Measurements from ENCODE around the gene RPS6KA3. TPM values are rescaled to one million over a fixed set of nuclear protein-coding genes. Genes with fewer than 3 reads are reported as not detected.

Gene RPS6KA3
- polyA plus RNA-seq, 3 donors, result 24.9 to 32.3 (median 27.3) TPM

DNA sequence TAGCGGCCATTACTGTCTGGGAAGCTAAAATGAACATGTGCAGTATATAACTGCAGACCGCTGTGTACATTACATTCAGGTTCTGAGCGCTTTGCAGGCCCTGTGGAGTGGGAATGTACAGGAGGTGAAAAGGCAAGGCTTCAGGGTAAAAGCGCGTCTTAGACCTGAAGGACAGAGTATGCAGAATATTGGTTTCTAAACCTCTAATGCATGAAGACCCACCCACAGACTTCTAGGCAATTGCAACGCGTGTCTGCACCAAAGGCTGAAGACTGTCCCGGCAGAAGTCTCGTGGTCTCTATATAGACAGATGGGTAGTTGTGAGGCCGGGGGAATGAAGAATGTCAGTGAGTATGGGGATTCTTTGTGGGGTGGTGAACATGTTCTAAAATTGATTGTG, 155.4 kb downstream of the RPS6KA3 start:
- DNase-seq, result no peak

GRCh38 chrX:20101934-20102581, 164.7 kb downstream of the RPS6KA3 start:
- DNase-seq, result no peak

Other genes starting within 250 kb of the RPS6KA3 start
- 1 to 10 TPM; 3.8 to 5.5 (median 4.4) TPM for gene MAP7D2, start 150.0 kb downstream of the RPS6KA3 start, polyA plus RNA-seq (ENCODE audit: insufficient read length in 3 of 3)
- gene EIF1AX, start 125.1 kb downstream of the RPS6KA3 start, polyA plus RNA-seq (ENCODE audit: insufficient read length in 3 of 3), result 100 to 1,000 TPM in 1 of 3 donors, 10 to 100 TPM in 2; 89.7 to 117 (median 91.8) TPM

Measured in renal pelvis (tissue), 4 donors.